ENCODE results near the gene SPINK5. TPM values are rescaled to one million over a fixed set of nuclear protein-coding genes. Genes with fewer than 3 reads are reported as not detected.

The SPINK5 gene
- total RNA-seq, 1 experiment from 2014 or later: 6.0 TPM

DNA sequence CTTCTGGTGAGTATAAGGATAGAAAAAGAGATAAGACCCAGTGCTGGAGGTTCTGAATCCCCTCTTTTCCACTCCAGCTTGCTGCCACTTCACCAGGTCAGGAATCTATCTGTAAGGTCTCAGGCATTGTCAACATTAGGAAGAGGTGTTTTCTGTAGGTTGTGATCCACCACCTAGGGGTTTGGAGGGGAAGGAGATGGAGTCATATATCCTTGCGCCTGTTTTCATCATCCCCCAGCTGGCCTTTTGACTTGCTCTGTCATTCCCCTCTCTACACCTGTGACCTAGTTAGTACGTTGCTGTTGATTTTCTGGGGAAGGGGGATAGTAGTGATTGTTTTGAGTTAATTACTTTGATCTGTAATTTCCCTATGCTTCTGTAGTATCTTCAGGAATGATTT lies 20.5 kb downstream of the SPINK5 start:
- Histone ChIP-seq H3K79me2 (ENCODE audit: insufficient read depth, low read length) (no peaks in the 10 kb centered on the region), H3K23me2 (ENCODE audit: insufficient read length, low read depth, low read length, poor library complexity, severe bottlenecking) (no peaks in the 10 kb centered on the region), H3K9me3 (ENCODE audit: control insufficient read depth, low read depth, low read length) (no peaks in the 10 kb centered on the region), H3K4ac (ENCODE audit: low read depth, low read length) (no peak overlapping the region), H3K14ac (ENCODE audit: insufficient read depth, low read length) (no peak overlapping the region), H4K20me1 (ENCODE audit: control insufficient read depth, insufficient read depth, insufficient read length) (no peaks in the 10 kb centered on the region), H3T11ph (ENCODE audit: low read length) (no peak overlapping the region), H3K4me2 (ENCODE audit: insufficient read depth, insufficient read length, low read length) (no peak overlapping the region), H3K56ac (ENCODE audit: insufficient read length, low read depth, low read length) (no peak overlapping the region), H2BK15ac (ENCODE audit: low read depth, low read length) (no peak overlapping the region), H2AFZ (ENCODE audit: low read length) (no peak overlapping the region), H3K79me1 (ENCODE audit: insufficient read depth, low read depth, low read length, poor library complexity, severe bottlenecking) (no peaks in the 10 kb centered on the region), H3K23ac (ENCODE audit: insufficient read length, low read depth, low read length) (no peak overlapping the region), H3K9ac (ENCODE audit: extremely low read depth, insufficient read length, low read length) (no peak overlapping the region), H4K5ac (ENCODE audit: insufficient read length, low read depth, low read length) (no peak overlapping the region), H3K27me3 (ENCODE audit: insufficient read depth, low read length) (no peaks in the 10 kb centered on the region), H4K91ac (ENCODE audit: insufficient read length, low read depth, low read length) (no peak overlapping the region), H2AK5ac (ENCODE audit: insufficient read length, low read length) (no peak overlapping the region), H2BK5ac (ENCODE audit: insufficient read length, low read length) (no peak overlapping the region), H2BK120ac (ENCODE audit: low read depth, low read length, poor library complexity, severe bottlenecking) (no peak overlapping the region), H2BK20ac (ENCODE audit: low read depth, low read length, poor library complexity, severe bottlenecking) (no peak overlapping the region), H3K18ac (ENCODE audit: insufficient read length, low read depth, low read length) (no peak overlapping the region), H3K4me1 (ENCODE audit: insufficient read depth, low read length) (no peaks in the 10 kb centered on the region), H2BK12ac (ENCODE audit: insufficient read length, low read depth, low read length) (no peak overlapping the region), H4K8ac (replicated peaks; ENCODE audit: insufficient read length, low read depth, low read length) (no peak overlapping the region), H3K27ac (ENCODE audit: insufficient read length, low read depth, low read length) (no peak overlapping the region)
- no CpG with 5 or more reads among the region's 2 CpGs for WGBS (ENCODE audit: extremely low coverage, insufficient read length, low lambda C conversion rate)
- Mint-ChIP-seq H3K4me1 (peaks cover 0 to 4% of the 10 kb centered on the region in 2 experiments; a peak in 1 of 4 replicates), H3K4me3 (no peak overlapping the region), H3K27ac (peak overlapping the region in 1 of 3 experiments; percentile 20; a peak in 1 of 7 replicates), H3K36me3 (ENCODE audit: insufficient read depth in 1 of 3, low read depth in 3 of 3) (peaks cover 0 to under 1% (median 0%) of the 10 kb centered on the region in 3 experiments; a peak in 1 of 7 replicates), H3K9me3 (no peaks in the 10 kb centered on the region), H3K27me3 (ENCODE audit: low read depth) (no peaks in the 10 kb centered on the region; the same call in 1 of the 2 replicates)
- 0 out of 3 replicates have a peak, but pooled peaks have one; percentile 11 for TF ChIP-seq CTCF (conservative IDR thresholded peaks at IDR 0.05)
- DNase-seq: peak; percentile 32

Measured in H9 (cell line).